GM18861 (cell line): ENCODE data around the gene TM7SF3.
"Not testable (repeated sequence)": the region's sequence is repeated elsewhere in the genome, so short reads cannot be mapped to it uniquely, and the experiment has no call there.

Experiments used
- ATAC-seq: cut with Tn5 transposase; IDR thresholded peaks from one replicate; pipeline ENCODE4 v1.9.1; 2021; ENCODE audit not compliant: unreplicated experiment

Gene TM7SF3

DNA sequence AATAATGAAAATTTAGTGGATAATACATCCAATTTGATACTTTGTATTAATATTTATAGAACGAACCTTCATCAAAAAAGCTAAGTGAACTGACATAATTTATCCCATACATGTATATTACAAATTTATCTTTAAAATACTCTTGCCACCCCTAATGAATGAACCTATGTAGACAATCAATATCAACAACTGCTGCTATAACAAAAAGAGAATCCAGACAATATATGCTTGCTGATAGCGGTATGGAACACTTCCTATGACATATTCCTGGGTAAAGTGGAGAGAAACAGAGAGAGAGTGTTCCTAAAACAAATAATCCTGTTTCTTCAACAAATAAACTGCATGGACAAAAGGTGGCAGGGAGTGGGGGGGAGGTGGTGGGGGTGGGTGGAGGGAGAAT is 31.3 kb downstream of the TM7SF3 start:
- ATAC-seq: no peak

DNA sequence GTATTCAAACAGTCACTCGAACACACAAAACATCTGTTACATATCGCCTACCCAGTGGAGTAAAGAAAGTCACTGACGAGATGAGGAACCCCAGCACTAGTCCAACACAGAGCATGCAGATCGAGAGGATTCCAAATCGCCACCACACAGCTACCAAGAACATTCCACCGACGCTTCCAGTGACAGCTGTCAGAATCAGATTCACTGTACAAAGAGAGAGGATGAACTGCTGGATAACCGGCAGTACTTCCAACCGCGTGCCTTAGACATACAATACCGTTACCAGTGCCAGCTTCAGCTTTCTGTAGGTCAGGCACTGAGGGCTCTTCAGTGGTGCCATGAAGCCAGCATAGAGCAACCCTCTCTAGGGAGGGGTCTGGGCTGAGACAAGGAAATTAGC is 34.5 kb downstream of the TM7SF3 start:
- ATAC-seq: no peak

DNA sequence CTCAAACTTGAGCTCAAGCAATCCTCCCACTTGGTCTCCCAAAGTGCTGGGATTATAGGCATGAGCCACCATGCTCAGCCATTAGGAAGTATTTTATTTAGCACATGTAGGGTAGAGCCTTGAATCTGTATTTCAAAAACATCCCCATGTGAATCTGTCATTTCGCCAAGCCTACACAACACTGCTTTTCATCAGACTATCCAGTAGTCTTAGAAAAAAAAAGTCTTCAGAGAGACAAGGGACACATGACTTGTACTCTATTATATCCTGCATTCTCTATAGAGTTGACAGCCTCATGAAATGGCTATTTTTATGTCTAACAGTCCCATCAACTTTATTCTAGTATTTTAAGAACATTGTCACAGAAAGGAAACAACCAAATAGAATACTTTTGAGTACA is 35.4 kb downstream of the TM7SF3 start:
- no peak for ATAC-seq

DNA sequence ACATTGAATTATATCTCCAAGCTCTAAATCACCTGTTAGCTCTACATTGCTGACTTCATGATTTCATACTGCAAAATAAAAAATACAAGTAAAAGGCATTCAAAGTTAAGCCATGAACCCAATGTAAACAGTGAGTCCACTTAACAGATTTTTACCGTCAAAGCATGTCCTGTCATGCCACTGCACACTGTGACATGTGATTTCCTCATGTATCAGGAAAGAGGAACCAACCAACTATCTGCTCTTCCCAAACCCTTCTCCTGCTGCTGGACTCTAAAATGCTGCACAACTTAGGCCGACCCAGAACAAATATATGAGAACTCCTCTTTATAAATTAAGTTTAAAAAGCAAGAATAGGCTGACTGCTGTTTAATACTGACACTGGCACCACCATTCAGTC is 37.5 kb downstream of the TM7SF3 start:
- no peak for ATAC-seq

DNA sequence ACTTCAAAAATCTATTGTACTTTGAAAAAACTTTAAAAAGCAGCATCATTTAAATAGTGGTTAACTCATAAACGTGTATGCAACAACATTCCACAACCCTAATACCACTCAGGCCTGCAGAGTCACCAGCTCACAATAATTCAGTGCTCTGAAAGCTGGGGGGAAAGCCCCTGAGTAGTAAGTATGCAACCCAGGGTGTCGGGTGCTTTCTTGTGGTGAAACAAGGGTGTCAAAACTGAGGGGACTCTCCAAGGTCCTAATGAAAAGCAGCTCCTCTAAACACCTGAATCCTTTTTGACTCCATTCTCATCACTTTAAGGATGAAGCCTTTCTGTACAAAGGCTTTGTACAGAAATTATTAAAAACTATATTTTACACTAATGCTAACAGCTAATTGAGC is 42.2 kb downstream of the TM7SF3 start:
- ATAC-seq: peak; percentile 92

DNA sequence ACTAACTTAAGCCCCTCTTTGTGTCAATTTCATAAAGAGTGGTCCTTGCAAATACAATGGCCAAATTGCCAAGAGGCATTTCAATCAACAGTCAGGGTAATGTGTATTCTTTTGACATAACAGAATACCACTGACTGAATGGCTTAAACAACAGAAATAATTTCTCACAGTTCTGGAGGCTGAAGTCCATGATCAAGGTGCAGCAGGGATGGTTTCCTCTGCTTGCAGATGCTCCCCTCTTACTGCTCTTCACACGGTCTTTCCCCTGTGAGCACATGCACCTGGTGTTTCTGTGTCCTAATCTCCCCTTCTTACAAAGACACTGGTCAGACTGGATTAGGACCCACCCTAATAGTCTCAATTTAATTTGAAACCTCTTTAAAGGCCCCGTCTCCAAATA is 44.0 kb downstream of the TM7SF3 start:
- ATAC-seq: no peak

DNA sequence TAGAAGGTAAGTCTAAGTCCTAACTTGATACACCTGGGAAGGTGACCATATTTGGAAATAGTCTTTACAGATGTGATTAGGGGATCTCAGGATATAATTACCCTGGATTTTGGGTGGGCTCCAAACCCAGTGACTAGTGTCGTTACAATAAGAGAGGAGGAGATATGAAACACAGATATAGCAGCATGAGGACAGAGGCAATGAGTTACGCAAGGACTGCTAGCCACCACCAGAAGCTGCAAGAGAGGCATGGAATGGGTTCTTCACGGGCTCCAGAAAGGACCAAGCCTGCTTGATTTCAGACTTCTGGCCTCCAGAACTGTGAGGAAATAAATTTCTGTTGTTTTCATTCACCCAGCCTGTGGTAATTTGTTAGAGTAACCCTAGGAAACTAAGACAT is 47.3 kb downstream of the TM7SF3 start:
- no peak for ATAC-seq

DNA sequence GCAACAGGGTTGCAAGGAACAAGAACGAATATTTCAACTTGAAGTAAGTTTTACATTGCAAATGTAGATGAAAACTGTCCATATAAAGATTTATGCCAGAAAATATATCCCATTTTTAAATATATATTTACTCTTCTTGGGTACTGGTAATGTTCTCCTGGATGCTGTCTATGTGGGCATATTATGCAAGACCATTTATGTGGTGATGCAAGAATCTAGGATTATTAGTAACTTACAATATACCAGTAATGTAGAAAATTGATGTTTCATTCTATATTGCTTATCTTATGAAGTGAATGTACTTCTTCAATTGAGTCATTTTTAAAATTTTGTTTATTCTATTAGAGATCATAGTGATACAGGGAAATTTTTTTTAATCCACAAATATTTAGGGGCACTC is 50.8 kb downstream of the TM7SF3 start:
- no peak for ATAC-seq

DNA sequence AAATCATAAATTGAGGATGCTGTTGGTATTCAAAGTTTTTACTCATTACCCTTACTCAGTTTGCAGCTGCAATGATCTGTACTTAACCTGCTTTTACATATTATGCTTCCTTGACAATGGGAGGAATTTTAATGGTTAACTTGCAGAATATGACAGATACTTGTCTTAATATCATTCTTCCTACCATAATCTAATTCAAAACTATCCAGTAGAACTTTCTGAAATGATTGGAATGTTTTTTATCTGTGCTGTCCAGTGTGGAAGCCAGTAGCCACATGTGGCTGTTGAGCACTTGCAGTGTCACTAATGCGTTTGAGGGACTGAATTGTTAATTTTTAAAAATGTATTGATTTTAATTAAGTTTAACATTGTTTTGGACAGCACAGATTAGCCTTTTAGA is 52.4 kb downstream of the TM7SF3 start:
- no peak for ATAC-seq

DNA sequence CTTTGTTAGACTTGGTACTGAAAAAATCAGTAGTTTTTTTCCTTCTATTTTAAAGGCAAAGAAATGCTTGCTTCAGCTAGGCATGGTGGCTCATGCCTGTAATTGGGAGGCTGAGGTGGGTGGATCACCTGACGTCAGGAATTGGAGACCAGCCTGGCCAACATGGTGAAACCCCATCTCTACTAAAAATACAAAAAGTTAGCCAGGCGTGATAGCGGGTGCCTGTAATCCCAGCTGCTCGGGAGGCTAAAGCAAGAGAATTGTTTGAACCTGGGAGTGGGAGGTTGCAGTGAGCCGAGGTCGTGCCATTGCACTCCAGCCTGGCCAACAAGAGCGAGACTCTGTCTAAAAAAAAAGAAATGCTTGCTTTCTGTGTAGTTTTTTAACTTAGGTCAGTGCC is 52.8 kb downstream of the TM7SF3 start:
- ATAC-seq: not testable (repeated sequence)

DNA sequence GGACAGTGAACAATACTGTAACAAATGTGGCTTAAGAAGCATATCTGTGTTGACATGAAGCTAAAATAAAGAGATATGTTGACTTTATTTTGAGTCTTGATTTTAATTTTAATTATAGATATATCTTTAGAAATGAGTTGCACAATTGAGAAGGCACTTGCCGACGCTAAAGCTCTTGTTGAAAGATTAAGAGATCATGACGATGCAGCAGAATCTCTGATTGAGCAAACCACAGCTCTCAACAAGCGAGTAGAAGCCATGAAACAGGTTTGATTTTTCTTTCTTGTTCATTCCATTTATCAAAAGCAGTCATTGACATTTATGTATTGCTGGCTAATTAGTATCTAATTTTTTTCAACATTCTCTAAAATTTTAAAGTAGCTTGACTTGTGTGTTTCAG is 60.2 kb downstream of the TM7SF3 start:
- ATAC-seq: no peak

DNA sequence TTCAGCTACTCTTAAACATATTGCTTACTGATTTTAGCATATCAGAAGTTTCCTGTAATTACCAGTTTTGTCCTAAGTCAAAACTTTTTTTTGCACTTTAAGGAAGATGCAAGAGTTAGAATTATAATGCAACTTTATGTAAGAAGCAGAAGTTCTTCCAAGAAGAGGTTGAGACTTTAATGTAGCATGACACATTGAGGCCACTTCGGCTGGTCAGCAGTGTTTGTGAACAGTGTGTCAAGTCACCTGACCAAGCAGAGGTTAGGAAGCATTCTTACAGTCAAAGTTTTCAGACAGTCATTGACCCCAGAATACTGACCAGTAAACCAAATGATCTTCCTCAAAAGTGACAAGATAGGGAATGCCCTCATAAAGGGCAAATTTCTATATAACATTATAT is 60.7 kb downstream of the TM7SF3 start:
- ATAC-seq: no peak

DNA sequence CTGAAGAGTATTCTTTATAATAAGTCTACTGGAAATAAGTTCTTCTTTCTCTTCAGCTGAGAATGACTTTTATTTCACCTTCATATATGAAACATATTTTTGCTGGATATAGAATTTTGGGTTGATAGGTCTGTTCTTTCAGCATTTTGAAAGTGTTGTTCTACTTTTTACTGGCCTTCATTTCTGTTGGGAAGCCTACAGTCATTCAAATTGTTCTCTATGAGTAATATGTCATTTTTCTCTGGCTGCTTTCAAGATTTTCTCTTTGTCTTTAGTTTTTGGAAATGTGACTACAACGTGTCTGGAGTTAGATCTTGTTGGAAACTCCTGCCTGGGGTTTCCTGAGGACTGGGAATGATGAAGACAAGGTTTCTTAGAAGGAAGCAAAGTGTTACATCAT is 65.9 kb downstream of the TM7SF3 start:
- ATAC-seq: no peak

DNA sequence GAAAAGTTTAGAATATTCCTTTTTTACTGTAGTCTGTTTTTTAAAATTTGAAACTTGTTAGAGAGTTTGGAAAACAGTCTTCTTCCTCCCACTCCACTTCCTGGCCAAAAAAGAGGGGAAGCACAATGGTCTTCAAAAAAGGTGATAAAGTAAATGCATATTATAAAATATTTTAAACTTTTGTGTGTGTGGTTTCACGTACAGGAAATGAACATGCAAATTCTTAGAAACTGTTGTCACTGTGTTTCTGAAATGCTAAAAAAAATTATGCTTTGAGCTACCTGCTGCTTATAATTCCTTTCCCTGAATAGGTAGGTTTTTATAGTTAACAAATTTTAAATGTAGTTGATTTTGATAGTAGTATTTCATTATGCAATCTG is 73.0 kb downstream of the TM7SF3 start:
- no peak for ATAC-seq

DNA sequence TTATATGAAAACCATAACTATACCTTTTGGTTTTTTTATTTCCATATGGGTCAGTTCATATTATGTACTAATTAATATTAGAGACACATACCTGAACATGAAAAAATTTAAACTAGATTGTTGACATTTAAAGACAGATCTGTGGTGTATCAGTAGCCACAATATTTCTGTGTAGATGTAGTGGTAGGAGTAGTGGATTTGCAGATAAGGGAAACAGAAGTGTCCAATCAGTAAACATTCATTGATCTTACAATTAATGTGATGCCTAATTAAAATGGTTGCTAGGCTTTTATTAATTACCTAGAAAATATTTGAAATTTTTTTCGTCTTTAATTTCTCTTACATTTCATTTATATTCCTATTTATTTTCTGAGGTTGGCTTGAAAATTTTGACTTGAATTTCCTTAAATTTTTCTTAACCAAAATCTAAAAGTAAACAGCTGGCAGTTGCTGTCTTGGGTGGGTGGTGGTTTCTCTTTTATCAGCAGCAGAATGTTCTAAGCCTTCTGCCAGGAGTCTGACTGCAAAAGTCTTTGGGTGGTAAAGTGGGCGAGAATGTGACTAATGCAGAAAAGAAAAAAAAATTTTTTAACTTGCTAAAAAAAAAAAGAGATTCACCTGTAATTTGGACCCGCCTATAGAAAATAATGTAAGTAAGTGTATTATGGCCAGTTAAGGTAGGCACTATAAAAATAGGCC is 73.5 kb downstream of the TM7SF3 start:
- ATAC-seq: no peak

DNA sequence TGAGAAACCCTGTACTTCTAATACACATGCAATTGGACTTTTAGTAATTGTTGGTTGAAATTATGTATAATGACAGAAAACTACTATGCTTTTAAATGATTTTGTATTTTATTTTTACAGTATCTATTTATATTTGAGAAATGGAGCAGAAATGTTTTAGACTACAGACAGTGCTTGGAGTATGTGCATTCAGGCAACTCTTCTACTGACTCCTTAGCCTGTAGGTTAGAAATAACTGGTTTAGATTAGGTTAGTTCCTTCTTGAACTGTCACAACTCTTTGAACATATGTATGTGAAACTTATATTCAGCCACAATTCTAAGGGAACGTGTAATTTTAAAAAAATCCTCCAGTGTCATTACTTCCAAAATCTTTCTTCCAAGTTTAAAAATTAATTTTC is 74.2 kb downstream of the TM7SF3 start:
- no peak for ATAC-seq

DNA sequence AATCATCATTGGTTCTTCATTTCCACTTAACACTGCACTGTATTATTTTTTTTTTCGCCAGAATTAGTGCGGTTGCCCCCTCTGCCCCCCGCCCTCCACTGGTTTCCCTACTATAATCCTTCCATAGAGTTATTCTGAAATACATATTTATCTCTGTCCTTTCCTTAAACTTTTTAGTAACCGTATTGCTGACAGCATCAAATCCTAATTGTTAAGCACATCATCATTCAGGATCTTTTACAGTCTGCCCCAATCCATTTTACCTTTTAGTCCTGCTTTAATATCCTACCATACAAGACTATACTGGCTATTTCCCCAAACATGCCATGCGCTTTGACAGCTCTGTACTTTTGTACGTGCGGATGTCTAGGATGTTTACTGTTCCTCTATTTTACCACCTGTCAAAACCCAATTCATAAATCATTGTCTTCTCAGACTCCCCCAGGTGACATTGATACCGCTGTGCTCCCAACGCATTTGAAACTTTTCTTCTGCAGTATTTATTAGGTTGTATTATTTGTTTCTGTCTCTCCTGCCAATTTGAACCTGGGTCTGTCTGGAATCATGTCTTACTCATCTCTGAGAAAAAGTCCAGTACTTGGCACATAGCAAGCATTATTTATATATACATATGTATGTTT is 74.9 kb downstream of the TM7SF3 start:
- ATAC-seq: no peak

DNA sequence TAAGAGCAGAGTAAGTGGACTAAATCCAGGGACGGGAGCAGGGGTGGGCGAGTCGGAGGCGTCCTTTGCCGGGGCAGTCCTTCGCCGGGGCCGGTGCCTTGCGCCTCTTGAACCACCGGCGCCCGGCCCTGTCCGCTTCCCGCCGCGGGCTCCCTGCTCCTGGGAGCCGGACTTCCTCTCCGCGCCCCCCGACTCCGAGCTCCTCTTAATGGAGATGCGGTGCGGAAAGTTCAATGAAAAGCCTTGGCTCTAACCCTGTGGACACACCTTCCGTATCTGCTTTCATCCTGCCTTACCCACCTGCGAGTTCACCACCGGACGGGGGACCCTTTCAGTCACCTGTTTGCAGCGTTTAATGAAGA is 75.5 kb downstream of the TM7SF3 start:
- ATAC-seq: no peak

DNA sequence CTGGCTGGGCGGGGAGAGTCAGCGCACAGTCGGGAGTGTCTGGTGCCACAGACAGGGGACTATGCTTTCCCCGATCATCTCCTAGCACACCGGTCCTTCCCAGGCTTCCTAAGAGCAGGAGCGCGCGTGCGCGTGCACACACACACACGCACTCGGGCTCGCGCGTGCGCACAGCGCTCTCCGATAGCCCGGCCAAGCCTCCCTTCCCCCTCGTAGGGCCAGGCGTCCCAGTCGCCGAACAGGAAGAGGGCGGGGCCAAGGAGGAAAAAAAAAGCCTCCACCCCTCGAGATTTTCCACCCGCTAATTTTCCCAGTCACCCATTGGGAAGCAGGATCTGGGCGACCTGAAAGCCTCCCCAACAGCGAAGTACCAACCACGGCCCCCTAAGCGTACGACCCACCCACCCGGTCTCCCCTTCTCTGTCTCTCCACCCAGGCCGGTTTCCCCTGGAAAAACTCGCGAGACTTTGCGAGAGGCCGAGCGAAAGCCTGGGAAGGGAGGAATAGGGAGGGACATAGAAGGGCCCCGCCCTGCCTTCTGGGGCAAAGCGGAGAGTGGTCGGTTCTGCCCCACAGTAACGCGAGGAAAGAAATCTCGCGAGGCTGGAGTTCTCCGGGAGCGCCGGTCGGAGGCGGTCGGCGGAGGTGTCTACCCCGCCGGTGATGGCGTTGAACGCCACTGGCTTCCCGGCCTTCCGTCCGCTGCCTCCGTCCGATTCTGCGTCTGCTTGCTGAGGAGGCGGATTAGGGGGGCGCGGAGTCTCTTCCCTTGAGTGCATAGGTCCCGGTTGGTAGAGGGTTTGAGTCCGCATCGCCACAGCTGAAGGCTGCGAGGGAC is 76.1 kb downstream of the TM7SF3 start, which contains the start of the genes FGFR1OP2 and INTS13:
FGFR1OP2 (plus strand) TSS at position 608 of the 838 bp plus-strand sequence. CDS start 15,689 bp downstream, outside the sequence.
INTS13 (minus strand) TSS at position 119 of the 838 bp plus-strand sequence. CDS start 1,178 bp downstream, outside the sequence.
- ATAC-seq: peak; percentile 71

DNA sequence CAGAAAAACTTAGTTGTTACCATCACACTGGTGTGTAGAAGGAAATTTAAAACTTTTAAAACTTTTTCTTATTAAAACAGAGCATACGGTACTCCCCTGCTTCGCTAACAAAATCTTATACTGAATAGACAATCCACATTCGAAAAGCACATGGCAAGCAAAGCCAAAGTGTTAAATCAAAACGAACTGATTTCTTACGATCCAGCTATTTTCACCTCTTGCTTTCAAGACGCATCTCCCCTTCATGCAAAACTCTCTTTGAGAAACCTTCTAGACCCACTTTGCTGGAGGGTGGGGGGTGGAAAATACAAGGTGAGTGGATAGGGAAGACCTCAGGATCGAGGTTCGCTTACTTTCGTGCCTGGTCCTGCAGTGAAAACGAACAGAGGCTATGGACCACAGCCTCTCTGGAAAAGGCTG is 76.7 kb downstream of the TM7SF3 start:
- no peak for ATAC-seq

DNA sequence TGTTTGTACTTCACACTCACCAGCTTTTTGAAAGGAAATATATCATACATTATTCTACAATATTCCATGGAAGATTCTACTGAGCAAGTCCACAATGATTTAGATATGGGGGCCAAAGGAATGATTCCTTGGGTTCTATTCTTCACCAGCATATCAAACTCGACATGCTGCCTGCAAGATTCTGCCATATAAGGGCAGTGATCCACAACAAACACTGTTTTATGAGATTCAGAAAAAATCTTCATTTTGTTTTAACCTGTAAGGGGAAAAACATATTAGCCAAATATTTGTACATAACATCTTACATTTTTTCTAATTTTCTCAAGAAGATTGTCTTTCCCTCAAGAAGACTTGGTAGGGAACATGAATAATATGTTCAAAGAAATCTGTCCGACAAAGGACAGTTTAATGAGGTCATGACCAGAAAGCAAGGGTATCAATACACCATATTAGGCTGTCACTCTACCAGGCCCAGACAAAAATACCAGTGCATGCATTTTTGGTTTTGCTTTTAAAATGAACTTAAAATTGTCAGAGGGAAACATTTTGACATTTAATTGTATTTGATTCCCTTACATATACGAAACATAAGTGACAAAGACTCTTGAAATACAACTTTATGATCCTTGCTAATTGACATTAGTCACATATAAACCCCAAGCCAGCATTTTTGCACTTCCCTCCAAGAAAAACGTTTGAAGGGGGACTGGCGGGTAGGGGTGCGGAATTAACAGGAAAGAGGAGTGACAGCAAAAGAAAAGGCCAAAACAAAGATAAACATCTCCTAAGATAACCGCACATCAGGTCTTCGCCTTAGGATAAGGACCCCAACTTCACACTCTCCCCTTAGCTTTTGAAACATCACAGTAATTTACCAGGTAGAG is 77.4 kb downstream of the TM7SF3 start:
- ATAC-seq: no peak
